H9 (cell line): ENCODE data around the gene FAM219A. TPM values are rescaled to one million over a fixed set of nuclear protein-coding genes. Genes with fewer than 3 reads are reported as not detected.

Source experiments
- DNase-seq: peaks from one replicate; pipeline ENCODE4 v3.0.0-alpha.2; 2017
- H2AFZ ChIP-seq: one replicate; pipeline ENCODE4 v1.6.1; 2013; ENCODE audit warnings: mild to moderate bottlenecking, low read length, control low read depth, moderate library complexity
- H2AK5ac ChIP-seq: 2 replicates; pipeline ENCODE4 v1.6.1; 2013; ENCODE audit warnings: low read length, control low read depth, mixed read lengths; ENCODE audit not compliant: insufficient read length
- H2BK120ac ChIP-seq: one replicate; pipeline ENCODE4 v1.6.1; 2013; ENCODE audit warnings: low read depth, mild to moderate bottlenecking, low read length, control low read depth, inconsistent platforms; ENCODE audit not compliant: poor library complexity, severe bottlenecking
- H2BK12ac ChIP-seq: 2 replicates; pipeline ENCODE4 v1.6.1; 2013; ENCODE audit warnings: low read length, control low read depth, mixed read lengths, low read depth; ENCODE audit not compliant: insufficient read length
- H2BK15ac ChIP-seq: 2 replicates; pipeline ENCODE4 v1.6.1; 2013; ENCODE audit warnings: low read depth, low read length, control low read depth
- H2BK20ac ChIP-seq: one replicate; pipeline ENCODE4 v1.6.1; 2013; ENCODE audit warnings: low read depth, mild to moderate bottlenecking, low read length, control low read depth, inconsistent platforms; ENCODE audit not compliant: poor library complexity, severe bottlenecking
- H2BK5ac ChIP-seq: 2 replicates; pipeline ENCODE4 v1.6.1; 2013; ENCODE audit warnings: low read length, control low read depth, mixed read lengths; ENCODE audit not compliant: insufficient read length
- H3K14ac ChIP-seq: 2 replicates; pipeline ENCODE4 v1.6.1; 2013; ENCODE audit warnings: low read length, control low read depth; ENCODE audit not compliant: insufficient read depth
- H3K18ac ChIP-seq: 2 replicates; pipeline ENCODE4 v1.6.1; 2013; ENCODE audit warnings: low read depth, mild to moderate bottlenecking, mixed read lengths, low read length, control low read depth; ENCODE audit not compliant: insufficient read length
- H3K23ac ChIP-seq: 2 replicates; pipeline ENCODE4 v1.6.1; 2013; ENCODE audit warnings: low read length, control low read depth, mixed read lengths, low read depth; ENCODE audit not compliant: insufficient read length
- H3K23me2 ChIP-seq: 2 replicates; pipeline ENCODE4 v1.6.1; 2013; ENCODE audit warnings: low read depth, mild to moderate bottlenecking, mixed read lengths, low read length, control low read depth; ENCODE audit not compliant: insufficient read length, poor library complexity, severe bottlenecking
- H3K27ac ChIP-seq: 2 replicates; pipeline ENCODE4 v1.5.1; 2013; ENCODE audit warnings: low read length, control low read depth, mixed read lengths, low read depth; ENCODE audit not compliant: insufficient read length
- H3K27me3 ChIP-seq: 2 replicates; pipeline ENCODE4 v1.6.1; 2013; ENCODE audit warnings: low read length, control low read depth, inconsistent platforms; ENCODE audit not compliant: insufficient read depth
- H3K4ac ChIP-seq: 2 replicates; pipeline ENCODE4 v1.6.1; 2013; ENCODE audit warnings: low read depth, mild to moderate bottlenecking, control low read depth, inconsistent platforms, low read length, moderate library complexity
- H3K4me1 ChIP-seq: 2 replicates; pipeline ENCODE4 v1.6.1; 2013; ENCODE audit warnings: low read length, control low read depth, inconsistent platforms; ENCODE audit not compliant: insufficient read depth
- H3K4me2 ChIP-seq: 2 replicates; pipeline ENCODE4 v1.6.1; 2013; ENCODE audit warnings: low read length, control low read depth, mixed read lengths; ENCODE audit not compliant: insufficient read length, insufficient read depth
- H3K56ac ChIP-seq: 2 replicates; pipeline ENCODE4 v1.6.1; 2013; ENCODE audit warnings: low read depth, mild to moderate bottlenecking, mixed read lengths, low read length, control low read depth; ENCODE audit not compliant: insufficient read length
- H3K79me1 ChIP-seq: 2 replicates; pipeline ENCODE4 v1.6.1; 2013; ENCODE audit warnings: low read depth, mild to moderate bottlenecking, moderate library complexity, low read length, control low read depth, inconsistent platforms; ENCODE audit not compliant: insufficient read depth, poor library complexity, severe bottlenecking
- H3K79me2 ChIP-seq: 2 replicates; pipeline ENCODE4 v1.6.1; 2013; ENCODE audit warnings: low read length, control low read depth, inconsistent platforms; ENCODE audit not compliant: insufficient read depth
- H3K9ac ChIP-seq: 2 replicates; pipeline ENCODE4 v1.6.1; 2013; ENCODE audit warnings: low read length, control low read depth, mixed read lengths; ENCODE audit not compliant: insufficient read length; ENCODE audit errors: extremely low read depth
- H3K9me3 ChIP-seq: one replicate; pipeline ENCODE4 v1.6.1; 2013; ENCODE audit warnings: low read depth, low read length, inconsistent platforms; ENCODE audit not compliant: control insufficient read depth
- H3T11ph ChIP-seq: one replicate; pipeline ENCODE4 v1.6.1; 2013; ENCODE audit warnings: mild to moderate bottlenecking, low read length, control low read depth, inconsistent platforms
- H4K20me1 ChIP-seq: one replicate; pipeline ENCODE4 v1.6.1; 2013; ENCODE audit not compliant: control insufficient read depth, insufficient read length, insufficient read depth
- H4K5ac ChIP-seq: 2 replicates; pipeline ENCODE4 v1.6.1; 2013; ENCODE audit warnings: low read depth, mild to moderate bottlenecking, mixed read lengths, low read length, control low read depth; ENCODE audit not compliant: insufficient read length
- H4K8ac ChIP-seq: replicated peaks from 2 replicates; pipeline ENCODE4 v1.6.1; 2013; ENCODE audit warnings: low read length, control low read depth, mixed read lengths, low read depth; ENCODE audit not compliant: insufficient read length
- H4K91ac ChIP-seq: 2 replicates; pipeline ENCODE4 v1.6.1; 2013; ENCODE audit warnings: low read depth, mild to moderate bottlenecking, moderate library complexity, mixed read lengths, low read length, control low read depth; ENCODE audit not compliant: insufficient read length
- H3K27ac Mint-ChIP-seq, 3 experiments: 2 replicates in 2 of 3; 3 replicates in 1 of 3; pipeline ENCODE4 v1.8.0; 2020 to 2021; ENCODE audit warnings: mixed read lengths in 3 of 3, mild to moderate bottlenecking in 1 of 3, moderate library complexity in 1 of 3
- H3K27me3 Mint-ChIP-seq: 2 replicates; pipeline ENCODE4 v1.8.0; 2021; ENCODE audit warnings: low read depth, mild to moderate bottlenecking, moderate library complexity, mixed read lengths
- H3K36me3 Mint-ChIP-seq, 3 experiments: 2 replicates in 2 of 3; 3 replicates in 1 of 3; pipeline ENCODE4 v1.8.0; 2020 to 2021; ENCODE audit warnings: low read depth in 3 of 3, mixed read lengths in 3 of 3; ENCODE audit not compliant: insufficient read depth in 1 of 3
- H3K4me1 Mint-ChIP-seq, 2 experiments: 2 replicates each; pipeline ENCODE4 v1.8.0; 2020; ENCODE audit warnings: mixed read lengths in 2 of 2
- H3K4me3 Mint-ChIP-seq, 2 experiments: 2 replicates in 1 of 2; 3 replicates in 1 of 2; pipeline ENCODE4 v1.8.0; 2020 to 2021; ENCODE audit warnings: mild to moderate bottlenecking in 2 of 2, mixed read lengths in 2 of 2, moderate library complexity in 1 of 2
- H3K9me3 Mint-ChIP-seq, 2 experiments: 2 replicates in 1 of 2; 3 replicates in 1 of 2; pipeline ENCODE4 v1.8.0; 2020; ENCODE audit warnings: mild to moderate bottlenecking in 2 of 2, mixed read lengths in 2 of 2, moderate library complexity in 1 of 2
- CTCF ChIP-seq: fragments of 200-600 bp; sonication (generic); conservative IDR thresholded peaks from 3 replicates; pipeline ENCODE4 v1.8.0; 2021; ENCODE audit warnings: antibody characterized with exemption, mild to moderate bottlenecking
- total RNA-seq: library from RNA; stranded (reverse); gene quantifications from 2 replicates; pipeline ENCODE4 v1.2.1, GENCODE V29; 2021

The FAM219A gene
- total RNA-seq, 1 experiment from 2014 or later, result 16.7 TPM

- Histone ChIP-seq H3K4me1 (no peaks in the 10 kb centered on the region), H3K9ac (no peak overlapping the region), H3K9me3 (no peaks in the 10 kb centered on the region), H3T11ph (no peak overlapping the region), H3K56ac (no peak overlapping the region), H2BK120ac (no peak overlapping the region), H2BK15ac (no peak overlapping the region), H4K8ac (no peak overlapping the region), H4K5ac (no peak overlapping the region), H2BK20ac (no peak overlapping the region), H2AFZ (no peak overlapping the region), H3K79me1 (no peaks in the 10 kb centered on the region), H3K4ac (no peak overlapping the region), H2BK12ac (no peak overlapping the region), H4K20me1 (no peaks in the 10 kb centered on the region), H3K4me2 (no peak overlapping the region), H3K79me2 (no peaks in the 10 kb centered on the region), H2BK5ac (no peak overlapping the region), H3K27me3 (no peaks in the 10 kb centered on the region), H3K14ac (no peak overlapping the region), H2AK5ac (no peak overlapping the region), H3K18ac (no peak overlapping the region), H3K23me2 (no peaks in the 10 kb centered on the region), H4K91ac (no peak overlapping the region), H3K23ac (no peak overlapping the region), H3K27ac (no peak overlapping the region)
- DNase-seq, result peak; percentile 67
- no peak overlapping the region for H3K4me3 Mint-ChIP-seq
- no peaks in the 10 kb centered on the region for H3K27me3 Mint-ChIP-seq
- no peaks in the 10 kb centered on the region for H3K9me3 Mint-ChIP-seq
- H3K36me3 Mint-ChIP-seq, result no peaks in the 10 kb centered on the region; a peak in 1 of 7 replicates
- H3K4me1 Mint-ChIP-seq, result no peaks in the 10 kb centered on the region
- H3K27ac Mint-ChIP-seq, result no peak overlapping the region
- peak; percentile 98 for TF ChIP-seq CTCF
Measured at GRCh38 chr9:34403554-34404380, 54.6 kb downstream of the FAM219A start.
